Nephron (organoid): ENCODE measurements around the gene FBXO10.

Experiments used
- H3K27ac Mint-ChIP-seq, 3 experiments: 2 replicates each; pipeline ENCODE4 v1.8.0; 2020; ENCODE audit warnings: mixed read lengths in 3 of 3, mild to moderate bottlenecking in 2 of 3, moderate library complexity in 1 of 3
- H3K27me3 Mint-ChIP-seq: 2 replicates; pipeline ENCODE4 v1.8.0; 2021; ENCODE audit warnings: low read depth, mild to moderate bottlenecking, moderate library complexity, mixed read lengths
- H3K36me3 Mint-ChIP-seq: 2 replicates; pipeline ENCODE4 v1.8.0; 2020; ENCODE audit warnings: low read depth, mixed read lengths
- H3K4me1 Mint-ChIP-seq: 2 replicates; pipeline ENCODE4 v1.8.0; 2020; ENCODE audit warnings: mixed read lengths
- H3K4me3 Mint-ChIP-seq, 3 experiments: 2 replicates each; pipeline ENCODE4 v1.8.0; 2020; ENCODE audit warnings: mild to moderate bottlenecking in 3 of 3, mixed read lengths in 3 of 3, moderate library complexity in 2 of 3
- H3K9me3 Mint-ChIP-seq: 2 replicates; pipeline ENCODE4 v1.8.0; 2020; ENCODE audit warnings: mixed read lengths
- TF ChIP-seq, protein P1 (sequence below), 3 experiments: fragments of 200-600 bp; sonication (generic); IDR thresholded peaks; one replicate each; pipeline ENCODE4 v1.5.0; 2021; ENCODE audit warnings: antibody characterized with exemption in 3 of 3; ENCODE audit not compliant: unreplicated experiment in 3 of 3

The FBXO10 gene

DNA sequence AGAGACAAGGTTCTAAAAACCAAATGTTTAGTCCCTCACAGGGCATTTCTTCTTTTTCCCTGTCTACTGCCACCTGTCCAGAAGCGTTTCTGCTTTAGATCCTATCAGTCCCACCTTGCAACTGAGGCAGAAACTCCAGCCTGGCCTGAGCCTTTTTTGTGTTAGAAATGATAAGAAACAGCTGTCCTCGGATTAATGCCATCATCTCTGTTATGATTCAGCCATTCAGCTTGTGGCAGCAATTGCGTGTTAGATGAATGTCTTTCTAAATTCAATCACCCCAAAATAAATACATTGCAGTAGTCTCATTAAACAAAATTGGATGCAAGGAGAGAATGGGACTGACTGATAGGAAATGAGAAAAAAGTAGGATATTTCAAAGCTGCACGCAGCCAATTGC lies 46.3 kb upstream of the FBXO10 start:
- Mint-ChIP-seq H3K9me3 (no peaks in the 10 kb centered on the region), H3K36me3 (no peaks in the 10 kb centered on the region), H3K4me3 (no peak overlapping the region), H3K27ac (peak overlapping the region; percentile 32 to 96 (median 65)), H3K27me3 (peaks cover 3% of the 10 kb centered on the region), H3K4me1 (peaks cover 69% of the 10 kb centered on the region)
- TF ChIP-seq, protein P1, sequence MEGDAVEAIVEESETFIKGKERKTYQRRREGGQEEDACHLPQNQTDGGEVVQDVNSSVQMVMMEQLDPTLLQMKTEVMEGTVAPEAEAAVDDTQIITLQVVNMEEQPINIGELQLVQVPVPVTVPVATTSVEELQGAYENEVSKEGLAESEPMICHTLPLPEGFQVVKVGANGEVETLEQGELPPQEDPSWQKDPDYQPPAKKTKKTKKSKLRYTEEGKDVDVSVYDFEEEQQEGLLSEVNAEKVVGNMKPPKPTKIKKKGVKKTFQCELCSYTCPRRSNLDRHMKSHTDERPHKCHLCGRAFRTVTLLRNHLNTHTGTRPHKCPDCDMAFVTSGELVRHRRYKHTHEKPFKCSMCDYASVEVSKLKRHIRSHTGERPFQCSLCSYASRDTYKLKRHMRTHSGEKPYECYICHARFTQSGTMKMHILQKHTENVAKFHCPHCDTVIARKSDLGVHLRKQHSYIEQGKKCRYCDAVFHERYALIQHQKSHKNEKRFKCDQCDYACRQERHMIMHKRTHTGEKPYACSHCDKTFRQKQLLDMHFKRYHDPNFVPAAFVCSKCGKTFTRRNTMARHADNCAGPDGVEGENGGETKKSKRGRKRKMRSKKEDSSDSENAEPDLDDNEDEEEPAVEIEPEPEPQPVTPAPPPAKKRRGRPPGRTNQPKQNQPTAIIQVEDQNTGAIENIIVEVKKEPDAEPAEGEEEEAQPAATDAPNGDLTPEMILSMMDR (IDR thresholded peaks at IDR 0.05; ENCODE audit: unreplicated experiment in 3 of 3), result no peak

DNA sequence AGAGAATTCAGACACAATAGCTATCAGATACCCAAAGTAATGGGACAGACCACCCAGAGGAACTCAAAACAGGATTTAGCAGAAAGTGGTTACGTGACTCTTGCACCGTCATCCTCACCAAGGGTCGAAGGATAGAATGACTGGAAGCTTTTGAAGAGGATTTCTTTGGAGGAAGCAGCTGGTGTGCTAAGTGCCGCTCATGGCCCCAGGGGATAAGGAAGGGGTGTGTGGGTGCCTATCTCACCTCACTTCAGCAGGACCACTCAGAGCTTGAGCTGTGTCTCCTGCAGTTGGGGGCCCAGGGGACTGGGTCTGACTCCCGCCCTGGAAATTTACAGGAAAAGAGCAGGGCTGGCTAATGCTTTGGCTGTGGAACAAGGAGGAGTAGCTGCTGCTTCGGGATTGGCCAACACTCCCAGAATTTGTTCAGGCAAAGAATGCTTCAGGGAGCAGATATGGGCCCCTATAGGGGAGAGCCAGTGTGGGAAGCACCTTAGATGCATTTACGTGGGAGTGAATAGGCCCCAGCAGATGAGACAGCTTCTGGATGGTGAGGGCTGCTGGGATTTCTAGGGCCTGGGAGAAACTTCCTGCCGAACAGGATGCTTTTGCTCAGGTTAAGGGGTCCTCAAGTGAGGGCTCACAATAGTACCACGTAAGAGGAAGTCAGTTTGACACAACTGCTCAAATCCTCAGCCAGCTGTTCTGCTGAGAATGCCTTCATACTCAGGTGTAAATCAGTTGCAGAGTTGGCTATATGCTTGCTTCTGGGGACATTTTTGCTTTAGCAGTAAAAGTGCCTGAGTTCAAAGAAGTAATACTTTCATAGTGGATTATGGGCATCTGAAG lies 45.3 kb upstream of the FBXO10 start:
- TF ChIP-seq, protein P1 (IDR thresholded peaks at IDR 0.05; ENCODE audit: unreplicated experiment in 3 of 3), result no peak
- Mint-ChIP-seq H3K27ac (peak overlapping the region; percentile 65 to 96 (median 82)), H3K36me3 (no peaks in the 10 kb centered on the region), H3K4me1 (peaks cover 68% of the 10 kb centered on the region), H3K27me3 (no peaks in the 10 kb centered on the region), H3K4me3 (peak overlapping the region in 1 of 3 experiments; percentile 0), H3K9me3 (no peaks in the 10 kb centered on the region)

DNA sequence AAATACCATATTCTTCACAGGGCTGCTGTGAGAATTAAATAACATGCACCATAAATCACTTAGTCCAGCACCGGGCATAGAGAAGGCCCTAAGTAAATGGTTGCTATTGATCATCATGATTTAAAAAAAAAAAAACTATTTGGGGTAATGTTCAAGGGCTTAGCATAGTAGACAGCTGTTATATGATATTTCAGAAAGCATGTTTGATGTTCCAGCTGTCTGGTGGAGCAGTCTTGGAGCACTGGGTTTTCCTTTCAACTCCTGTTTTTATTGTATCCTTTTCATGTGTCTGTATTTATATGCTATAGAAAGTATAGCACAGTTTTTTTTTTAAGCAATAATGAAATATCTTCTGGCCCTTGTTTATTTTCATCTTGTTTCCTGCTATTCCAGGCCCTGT lies 44.2 kb upstream of the FBXO10 start:
- no peaks in the 10 kb centered on the region for H3K36me3 Mint-ChIP-seq
- TF ChIP-seq, protein P1 (IDR thresholded peaks at IDR 0.05; ENCODE audit: unreplicated experiment in 3 of 3), result no peak
- H3K27ac Mint-ChIP-seq, result peak overlapping the region; percentile 65 to 96 (median 91)
- no peak overlapping the region for H3K4me3 Mint-ChIP-seq
- no peaks in the 10 kb centered on the region for H3K27me3 Mint-ChIP-seq
- peaks cover 68% of the 10 kb centered on the region for H3K4me1 Mint-ChIP-seq
- H3K9me3 Mint-ChIP-seq, result no peaks in the 10 kb centered on the region

DNA sequence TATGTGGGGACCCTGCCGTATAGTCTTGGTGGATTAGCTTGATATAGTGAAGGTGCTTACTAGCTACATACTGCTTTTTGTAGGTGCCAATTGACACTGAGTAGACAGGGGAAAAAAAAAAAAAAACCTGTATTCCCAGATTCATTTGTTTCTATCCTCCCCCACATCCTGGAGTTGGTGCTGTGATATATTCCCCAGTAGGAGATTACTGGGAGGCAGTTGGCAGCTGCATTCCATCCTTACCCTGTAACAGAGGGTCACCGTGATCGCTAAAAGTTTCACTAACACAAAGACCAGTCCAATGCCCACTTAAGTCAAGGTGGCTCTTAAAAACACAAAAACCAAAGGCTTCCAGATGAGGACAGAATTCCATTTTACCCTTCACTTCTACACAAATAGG lies 43.6 kb upstream of the FBXO10 start:
- no peaks in the 10 kb centered on the region for H3K36me3 Mint-ChIP-seq
- H3K4me3 Mint-ChIP-seq, result peak overlapping the region in 2 of 3 experiments; percentile 14 to 46
- no peaks in the 10 kb centered on the region for H3K9me3 Mint-ChIP-seq
- H3K27me3 Mint-ChIP-seq, result no peaks in the 10 kb centered on the region
- H3K4me1 Mint-ChIP-seq, result peaks cover 68% of the 10 kb centered on the region
- H3K27ac Mint-ChIP-seq, result peak overlapping the region; percentile 65 to 96 (median 91)
- TF ChIP-seq, protein P1 (IDR thresholded peaks at IDR 0.05; ENCODE audit: unreplicated experiment in 3 of 3), result no peak

DNA sequence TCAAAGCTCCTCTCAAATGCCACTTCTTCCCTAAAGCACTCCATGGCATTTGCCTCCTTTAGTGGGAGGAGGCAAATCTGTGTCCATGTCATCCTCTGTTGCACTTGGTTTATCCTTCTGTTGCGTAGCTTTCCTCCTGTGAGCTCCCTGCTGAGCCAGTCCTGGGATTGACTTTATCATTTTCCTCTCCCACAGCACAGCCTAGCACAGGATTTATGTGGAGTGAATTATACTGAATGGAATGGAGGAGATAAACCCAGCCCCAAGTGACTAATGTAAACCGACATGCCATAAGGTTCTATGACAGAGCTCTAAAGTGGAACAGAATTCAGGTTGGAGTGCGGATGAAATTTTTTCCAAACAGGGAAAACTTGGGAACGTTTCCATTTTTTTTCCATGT lies 42.6 kb upstream of the FBXO10 start:
- Mint-ChIP-seq H3K9me3 (no peaks in the 10 kb centered on the region), H3K27me3 (no peaks in the 10 kb centered on the region), H3K4me3 (no peak overlapping the region), H3K4me1 (peaks cover 65% of the 10 kb centered on the region), H3K27ac (peak overlapping the region in 2 of 3 experiments; percentile 31 to 71), H3K36me3 (no peaks in the 10 kb centered on the region)
- TF ChIP-seq, protein P1 (IDR thresholded peaks at IDR 0.05; ENCODE audit: unreplicated experiment in 3 of 3), result no peak

DNA sequence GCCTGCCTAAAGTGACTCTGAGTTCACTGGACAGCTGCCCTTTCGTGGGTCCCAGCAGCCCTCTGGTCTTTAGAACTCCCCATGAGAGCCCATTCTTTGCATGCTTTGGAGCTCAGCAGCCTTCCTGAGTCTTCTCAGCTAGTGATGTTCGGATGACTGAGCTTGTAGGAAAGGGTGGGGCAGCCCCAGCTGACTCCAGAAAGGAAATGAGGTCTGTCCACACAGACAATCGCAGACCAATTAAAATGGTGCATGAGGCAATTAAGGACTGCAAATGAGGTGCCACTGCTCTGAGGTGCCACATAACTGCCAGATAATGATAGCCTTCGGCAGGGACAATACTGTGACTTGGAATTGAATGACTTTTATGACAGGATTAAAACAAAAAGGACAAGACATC lies 41.7 kb upstream of the FBXO10 start:
- Mint-ChIP-seq H3K27ac (peak overlapping the region in 2 of 3 experiments; percentile 43 to 45), H3K36me3 (no peaks in the 10 kb centered on the region), H3K27me3 (no peaks in the 10 kb centered on the region), H3K9me3 (no peaks in the 10 kb centered on the region), H3K4me1 (peaks cover 56% of the 10 kb centered on the region), H3K4me3 (no peak overlapping the region)
- TF ChIP-seq, protein P1 (IDR thresholded peaks at IDR 0.05; ENCODE audit: unreplicated experiment in 3 of 3), result no peak
